Measurements from ENCODE around the gene ATP13A3. TPM values are rescaled to one million over a fixed set of nuclear protein-coding genes. Genes with fewer than 3 reads are reported as not detected.

ATP13A3 gene
- total RNA-seq, 1 donor from 2014 or later, result 141 TPM

GRCh38 chr3:194397757-194398312, 89.0 kb downstream of the ATP13A3 start:
- no peak for ATAC-seq

GRCh38 chr3:194396859-194397756, 89.7 kb downstream of the ATP13A3 start:
- ATAC-seq (peak; percentile 57), DNase-seq (ENCODE audit: low spot score) (peak; percentile 54)

More at GRCh38 chr3:194397757-194398312, 89.0 kb downstream of the ATP13A3 start:
- DNase-seq (ENCODE audit: low spot score), result no peak

- ATAC-seq (peak; percentile 78), DNase-seq (ENCODE audit: low spot score) (peak; percentile 71)
Measured at GRCh38 chr3:194396539-194396858, 90.3 kb downstream of the ATP13A3 start.

GRCh38 chr3:194395778-194396538, 90.8 kb downstream of the ATP13A3 start:
- ATAC-seq (peak; percentile 73), DNase-seq (ENCODE audit: low spot score) (peak; percentile 59)

- ATAC-seq, result no peak
- no peak for DNase-seq (ENCODE audit: low spot score)
Measured at GRCh38 chr3:194395212-194395611, 91.6 kb downstream of the ATP13A3 start.

GRCh38 chr3:194392576-194392975, 94.2 kb downstream of the ATP13A3 start:
- DNase-seq (ENCODE audit: low spot score), result no peak
- ATAC-seq, result no peak

GRCh38 chr3:194390835-194391234, 96.0 kb downstream of the ATP13A3 start:
- DNase-seq (ENCODE audit: low spot score), result no peak
- ATAC-seq, result no peak

- DNase-seq (ENCODE audit: low spot score) (no peak), ATAC-seq (no peak)
Measured at GRCh38 chr3:194389269-194389668, 97.5 kb downstream of the ATP13A3 start.

- no peak for DNase-seq (ENCODE audit: low spot score)
Measured at GRCh38 chr3:194387926-194388418, 98.8 kb downstream of the ATP13A3 start.

GRCh38 chr3:194387276-194387675, 99.5 kb downstream of the ATP13A3 start:
- ATAC-seq (no peak), DNase-seq (ENCODE audit: low spot score) (no peak)

More at GRCh38 chr3:194387926-194388418, 98.8 kb downstream of the ATP13A3 start:
- no peak for ATAC-seq

- DNase-seq (ENCODE audit: low spot score), result no peak
- peak; percentile 57 for ATAC-seq
Measured at GRCh38 chr3:194386648-194387047, 100.2 kb downstream of the ATP13A3 start.

- ATAC-seq, result no peak
- no peak for DNase-seq (ENCODE audit: low spot score)
Measured at GRCh38 chr3:194386066-194386465, 100.7 kb downstream of the ATP13A3 start.

GRCh38 chr3:194384569-194385001, 102.2 kb downstream of the ATP13A3 start:
- DNase-seq (ENCODE audit: low spot score) (peak; percentile 30), ATAC-seq (no peak)

GRCh38 chr3:194384156-194384555, 102.6 kb downstream of the ATP13A3 start:
- DNase-seq (ENCODE audit: low spot score) (no peak), ATAC-seq (no peak)

- no peak for DNase-seq (ENCODE audit: low spot score)
Measured at GRCh38 chr3:194383276-194383940, 103.4 kb downstream of the ATP13A3 start.

GRCh38 chr3:194382892-194383223, 103.9 kb downstream of the ATP13A3 start:
- no peak for ATAC-seq
- no peak for DNase-seq (ENCODE audit: low spot score)

More at GRCh38 chr3:194383276-194383940, 103.4 kb downstream of the ATP13A3 start:
- no peak for ATAC-seq

- ATAC-seq (no peak), DNase-seq (ENCODE audit: low spot score) (no peak)
Measured at GRCh38 chr3:194382196-194382891, 104.5 kb downstream of the ATP13A3 start.

GRCh38 chr3:194381460-194381875, 105.3 kb downstream of the ATP13A3 start:
- DNase-seq (ENCODE audit: low spot score), result no peak
- no peak for ATAC-seq

- DNase-seq (ENCODE audit: low spot score) (no peak), ATAC-seq (no peak)
Measured at GRCh38 chr3:194380326-194380725, 106.5 kb downstream of the ATP13A3 start.

- no peak for DNase-seq (ENCODE audit: low spot score)
- no peak for ATAC-seq
Measured at GRCh38 chr3:194379651-194380050, 107.2 kb downstream of the ATP13A3 start.

All from left lobe of liver (tissue), 2 donors.